Smooth muscle cell of trachea (primary cell): Measurements from ENCODE around the gene AIDA. TPM values are rescaled to one million over a fixed set of nuclear protein-coding genes. Genes with fewer than 3 reads are reported as not detected.

Experiments
- total RNA-seq: library from RNA; depleted of rRNA; stranded (reverse); fragments of >200 nt; gene quantifications from 2 replicates; pipeline ENCODE4 v1.2.1, GENCODE V29; 2014

Gene AIDA
- total RNA-seq: 56.4 and 93.8 TPM in 2 replicates

GRCh38 chr1:222712253-222713090 lies at the start of gene AIDA, which contains the start of gene BROX:
Gene AIDA (minus strand): TSS chr1:222712491. CDS start chr1:222712317, 174 bp downstream.
Gene BROX (plus strand): TSS chr1:222712564. CDS start chr1:222715700, 3,136 bp downstream.

GRCh38 chr1:222736972-222737371 lies 24.7 kb upstream of the AIDA start, which contains the start of gene FAM177B:
Gene FAM177B (plus strand): TSS chr1:222737202. CDS start chr1:222746546, 9,344 bp downstream.

Other genes starting within 250 kb of the AIDA start
- 0.58 and 0.83 TPM in 2 replicates for gene HHIPL2, start 164.4 kb downstream of the AIDA start, total RNA-seq
- gene TAF1A, start 122.6 kb downstream of the AIDA start, total RNA-seq: 13.8 and 13.9 TPM in 2 replicates
- 51.3 and 60.5 TPM in 2 replicates for gene MIA3, start 94.4 kb downstream of the AIDA start, total RNA-seq
- gene BROX, start 73 bp upstream of the AIDA start, total RNA-seq: 52.9 and 55.7 TPM in 2 replicates
- not detected in 2 replicates for gene FAM177B, start 24.7 kb upstream of the AIDA start, total RNA-seq
- 8.9 and 11.6 TPM in 2 replicates for gene DISP1, start 102.5 kb upstream of the AIDA start, total RNA-seq